Thoracic aorta (tissue), 2 donors: ENCODE measurements around the gene HVCN1. TPM values are rescaled to one million over a fixed set of nuclear protein-coding genes. Genes with fewer than 3 reads are reported as not detected.

Experiments
- ATAC-seq: fragments of 150-250 bp; one replicate; pipeline ENCODE4 v1.8.0; 2017; ENCODE audit warnings: low read depth; ENCODE audit not compliant: insufficient number of reproducible peaks, low FRiP score
- DNase-seq: peaks from one replicate; pipeline ENCODE4 v3.0.0-alpha.2; 2020; ENCODE audit warnings: low spot score
- H3K27ac ChIP-seq, 2 donors: fragments of 200-600 bp; sonication (generic); 1 replicate in 1 of 2; 2 replicates in 1 of 2; pipeline ENCODE4 v1.5.1; 2016; ENCODE audit warnings: mild to moderate bottlenecking in 2 of 2, moderate library complexity in 2 of 2
- H3K27me3 ChIP-seq: fragments of 200-600 bp; sonication (generic); replicated peaks from 2 replicates; pipeline ENCODE4 v1.6.0; 2016; ENCODE audit warnings: mild to moderate bottlenecking; ENCODE audit not compliant: insufficient read depth
- H3K36me3 ChIP-seq: fragments of 200-600 bp; sonication (generic); one replicate; pipeline ENCODE4 v1.5.1; 2016
- H3K4me1 ChIP-seq, 2 donors: fragments of 200-600 bp; sonication (generic); 1 replicate in 1 of 2; 2 replicates in 1 of 2; pipeline versions ENCODE4 v1.5.1 to v1.6.0; 2016; ENCODE audit warnings: low read depth in 2 of 2, mild to moderate bottlenecking in 1 of 2; ENCODE audit not compliant: control insufficient read depth in 1 of 2
- H3K4me3 ChIP-seq: fragments of 200-600 bp; sonication (generic); 2 replicates; pipeline ENCODE4 v1.5.1; 2016; ENCODE audit warnings: mild to moderate bottlenecking
- H3K9me3 ChIP-seq: fragments of 200-600 bp; sonication (generic); 2 replicates; pipeline ENCODE4 v1.5.1; 2016
- CTCF ChIP-seq: fragments of 200-600 bp; sonication (generic); IDR thresholded peaks from one replicate; pipeline ENCODE4 v1.5.1; 2019; ENCODE audit warnings: antibody characterized with exemption
- total RNA-seq, 2 donors: library from RNA; depleted of rRNA; stranded (reverse); fragments of >200 nt; gene quantifications; one replicate each; pipeline versions ENCODE4 v1.1.0 to v1.2.3, GENCODE V29; 2016

HVCN1 gene
- total RNA-seq, 2 donors from 2014 or later, result 12.3 to 14.5 TPM

GRCh38 chr12:110732572-110732971, 43.7 kb upstream of the HVCN1 start:
- Histone ChIP-seq H3K27ac (no peak overlapping the region), H3K4me3 (no peak overlapping the region), H3K36me3 (peaks cover 28% of the 10 kb centered on the region), H3K9me3 (no peaks in the 10 kb centered on the region), H3K4me1 (peaks cover 20 to 39% of the 10 kb centered on the region in 2 donors), H3K27me3 (no peaks in the 10 kb centered on the region)
- ATAC-seq (no peak), DNase-seq (no peak)
- no peak for TF ChIP-seq CTCF

- peaks cover 31% of the 10 kb centered on the region for H3K36me3 ChIP-seq
- no peaks in the 10 kb centered on the region for H3K27me3 ChIP-seq
- H3K4me1 ChIP-seq, result peaks cover 17 to 39% of the 10 kb centered on the region in 2 donors
- ATAC-seq (no peak), DNase-seq (no peak)
- H3K4me3 ChIP-seq, result no peak overlapping the region
- TF ChIP-seq CTCF, result no peak
- no peak overlapping the region for H3K27ac ChIP-seq
- no peaks in the 10 kb centered on the region for H3K9me3 ChIP-seq
Observed at GRCh38 chr12:110731479-110731878, 42.6 kb upstream of the HVCN1 start.

- H3K27me3 ChIP-seq, result no peaks in the 10 kb centered on the region
- H3K9me3 ChIP-seq, result no peaks in the 10 kb centered on the region
- no peak overlapping the region for H3K4me3 ChIP-seq
- H3K4me1 ChIP-seq, result peaks cover 14 to 24% of the 10 kb centered on the region in 2 donors
- peaks cover 30% of the 10 kb centered on the region for H3K36me3 ChIP-seq
- no peak overlapping the region for H3K27ac ChIP-seq
- ATAC-seq (no peak), DNase-seq (no peak)
- no peak for TF ChIP-seq CTCF
Observed at GRCh38 chr12:110728628-110729027, 39.7 kb upstream of the HVCN1 start.

- Histone ChIP-seq H3K27me3 (no peaks in the 10 kb centered on the region), H3K27ac (no peak overlapping the region), H3K36me3 (peaks cover 40% of the 10 kb centered on the region), H3K9me3 (no peaks in the 10 kb centered on the region), H3K4me1 (peaks cover 0 to 6% of the 10 kb centered on the region in 2 donors), H3K4me3 (no peak overlapping the region)
- no peak for DNase-seq
- TF ChIP-seq CTCF, result no peak
- ATAC-seq, result no peak
Observed at GRCh38 chr12:110726708-110727369, 37.9 kb upstream of the HVCN1 start.

GRCh38 chr12:110726028-110726427, 37.1 kb upstream of the HVCN1 start:
- Histone ChIP-seq H3K4me1 (no peaks in the 10 kb centered on the region), H3K27me3 (no peaks in the 10 kb centered on the region), H3K9me3 (no peaks in the 10 kb centered on the region), H3K4me3 (no peak overlapping the region), H3K27ac (no peak overlapping the region), H3K36me3 (peaks cover 45% of the 10 kb centered on the region)
- DNase-seq, result no peak
- no peak for TF ChIP-seq CTCF
- no peak for ATAC-seq
